Measurements from ENCODE around the gene CDK17.
A peak's percentile ranks its signal among the peaks of the same experiment; 100 is the strongest.

CDK17 gene

GRCh38 chr12:96401076-96401871, 1.0 kb upstream of the CDK17 start:
- TF ChIP-seq POLR2AphosphoS5 (IDR thresholded peaks at IDR 0.05; ENCODE audit: low read depth, low read length) = no peak
- TF ChIP-seq FOXP2 (optimal IDR thresholded peaks at IDR 0.05; ENCODE audit: borderline replicate concordance, extremely low read depth, extremely low read length, insufficient read depth) = no peak
- TF ChIP-seq SIN3A (IDR thresholded peaks at IDR 0.05; ENCODE audit: borderline replicate concordance, insufficient read depth, low read length) = no peak; the same call in 1 of the 2 replicates
- no peak for TF ChIP-seq REST (IDR thresholded peaks at IDR 0.05; ENCODE audit: insufficient read depth in 1 of 2, low read depth in 2 of 2, low read length in 2 of 2)
- no peak for TF ChIP-seq TAF1 (IDR thresholded peaks at IDR 0.05; ENCODE audit: borderline replicate concordance, insufficient read depth, low read length)

DNA sequence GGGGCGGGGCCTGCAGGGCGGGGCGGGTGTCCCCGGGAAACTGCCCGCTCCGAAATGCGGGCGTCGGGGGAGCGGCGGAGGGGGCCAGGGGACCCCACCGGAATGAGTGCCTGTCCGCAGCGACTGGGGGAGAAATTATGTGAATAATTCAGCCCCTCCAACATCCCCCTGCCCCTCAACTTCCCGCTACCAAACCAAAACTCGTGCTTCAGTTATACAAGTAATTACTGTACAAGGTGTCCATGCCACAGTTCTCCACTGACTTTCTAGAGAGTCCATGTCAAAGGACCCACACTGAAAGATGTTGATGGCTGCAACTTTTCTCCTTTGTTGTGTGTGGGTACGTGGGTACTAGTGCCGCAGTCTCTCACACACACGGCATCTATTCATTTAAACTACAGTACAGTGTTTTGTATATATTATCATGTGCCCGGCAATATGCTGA, 414 bp upstream of the CDK17 start:
- TF ChIP-seq FOXP2 (optimal IDR thresholded peaks at IDR 0.05; ENCODE audit: borderline replicate concordance, extremely low read depth, extremely low read length, insufficient read depth) (no peak), REST (IDR thresholded peaks at IDR 0.05; ENCODE audit: insufficient read depth in 1 of 2, low read depth in 2 of 2, low read length in 2 of 2) (no peak), POLR2AphosphoS5 (IDR thresholded peaks at IDR 0.05; ENCODE audit: low read depth, low read length) (no peak)

GRCh38 chr12:96399120-96399918, 920 bp downstream of the CDK17 start:
- no peak for TF ChIP-seq REST (IDR thresholded peaks at IDR 0.05; ENCODE audit: insufficient read depth in 1 of 2, low read depth in 2 of 2, low read length in 2 of 2)
- TF ChIP-seq SIN3A (IDR thresholded peaks at IDR 0.05; ENCODE audit: borderline replicate concordance, insufficient read depth, low read length) = no peak; the same call in 1 of the 2 replicates
- peak; percentile 19 for TF ChIP-seq FOXP2 (optimal IDR thresholded peaks at IDR 0.05; ENCODE audit: borderline replicate concordance, extremely low read depth, extremely low read length, insufficient read depth)

GRCh38 chr12:96398424-96399119, 1.7 kb downstream of the CDK17 start:
- TF ChIP-seq FOXP2 (optimal IDR thresholded peaks at IDR 0.05; ENCODE audit: borderline replicate concordance, extremely low read depth, extremely low read length, insufficient read depth) (no peak), REST (IDR thresholded peaks at IDR 0.05; ENCODE audit: insufficient read depth in 1 of 2, low read depth in 2 of 2, low read length in 2 of 2) (no peak), TAF1 (IDR thresholded peaks at IDR 0.05; ENCODE audit: borderline replicate concordance, insufficient read depth, low read length) (no peak), POLR2AphosphoS5 (IDR thresholded peaks at IDR 0.05; ENCODE audit: low read depth, low read length) (no peak), SIN3A (IDR thresholded peaks at IDR 0.05; ENCODE audit: borderline replicate concordance, insufficient read depth, low read length) (no peak)
